Small intestine (tissue), 7 donors: ENCODE results near the gene SRD5A2. TPM values are rescaled to one million over a fixed set of nuclear protein-coding genes. Genes with fewer than 3 reads are reported as not detected.
A peak's percentile ranks its signal among the peaks of the same experiment; 100 is the strongest.

Source experiments
- DNase-seq, 2 donors: peaks; one replicate each; pipeline versions ENCODE4 v3.0.0 to v3.0.0-alpha.2; 2013
- FAIRE-seq: peaks from 2 replicates; lab custom pipeline; 2012; peaks lifted over from hg19 to GRCh38; lab: Jason Lieb, UNC
- H3K27ac ChIP-seq, 3 donors: one replicate each; pipeline ENCODE4 v1.5.1; 2013; ENCODE audit warnings: low read length in 2 of 3, mild to moderate bottlenecking in 2 of 3, control low read depth in 1 of 3, inconsistent platforms in 1 of 3, low read depth in 1 of 3, moderate library complexity in 1 of 3
- H3K27me3 ChIP-seq, 3 donors: one replicate each; pipeline ENCODE4 v1.6.1; 2013; ENCODE audit warnings: low read length in 3 of 3, inconsistent platforms in 1 of 3; ENCODE audit not compliant: control insufficient read depth in 3 of 3, insufficient read depth in 3 of 3
- H3K36me3 ChIP-seq, 3 donors: one replicate each; pipeline ENCODE4 v1.6.1; 2013; ENCODE audit warnings: low read length in 3 of 3, inconsistent platforms in 1 of 3, low read depth in 1 of 3, mild to moderate bottlenecking in 1 of 3, moderate library complexity in 1 of 3; ENCODE audit not compliant: control insufficient read depth in 3 of 3, insufficient read depth in 2 of 3
- H3K4me1 ChIP-seq, 3 donors: one replicate each; pipeline ENCODE4 v1.6.1; 2013; ENCODE audit warnings: low read length in 2 of 3, inconsistent platforms in 1 of 3, low read depth in 1 of 3, mild to moderate bottlenecking in 1 of 3, moderate library complexity in 1 of 3; ENCODE audit not compliant: control insufficient read depth in 3 of 3, insufficient read depth in 2 of 3
- H3K4me3 ChIP-seq, 3 donors: one replicate each; pipeline ENCODE4 v1.5.1; 2013; ENCODE audit warnings: low read length in 3 of 3, control low read depth in 1 of 3, inconsistent platforms in 1 of 3, low read depth in 1 of 3, mild to moderate bottlenecking in 1 of 3, moderate library complexity in 1 of 3
- H3K9me3 ChIP-seq, 2 donors: one replicate each; pipeline ENCODE4 v1.6.1; 2013; ENCODE audit warnings: low read depth in 1 of 2, low read length in 1 of 2; ENCODE audit not compliant: control insufficient read depth in 2 of 2, insufficient read depth in 1 of 2
- WGBS, 3 donors: extraction: QIAGEN DNeasy Blood & Tissue Kit; methylation state at CpG; one replicate each; pipeline ENCODE4 v1.1.7; 2013; 5-methylcytosine and 5-hydroxymethylcytosine counted together
- polyA plus RNA-seq, 4 donors: library from polyadenylated mRNA; stranded (reverse) in 3 of 4; unstranded in 1 of 4; fragments of 200-250 nt in 3 of 4; fragments of 120-200 nt in 1 of 4; gene quantifications; one replicate each; pipeline versions ENCODE4 v1.2.1 to v1.2.3, GENCODE V29; 2013
- donor health status: healthy with polysubstance abuse.
- donor health status: control.
- donor health status: control.
- donor health status: Bipolar disorder and iron deficiency.
- donor health status: healthy.

SRD5A2 gene
- polyA plus RNA-seq, 4 donors: 0.89 TPM; not detected in 3

- no peaks in the 10 kb centered on the region for H3K27me3 ChIP-seq
- H3K9me3 ChIP-seq: no peaks in the 10 kb centered on the region
- 69 to 92% (median 84%) methylated on average over 15 of the region's 15 CpGs for WGBS, 3 donors
- no peaks in the 10 kb centered on the region for H3K36me3 ChIP-seq
- H3K27ac ChIP-seq: no peak overlapping the region
- no peak overlapping the region for H3K4me3 ChIP-seq
- peaks cover 0 to 3% (median 0%) of the 10 kb centered on the region in 3 donors for H3K4me1 ChIP-seq
- DNase-seq (no peak), FAIRE-seq (no peak)
Measured at GRCh38 chr2:31526946-31527732, 53.6 kb downstream of the SRD5A2 start.

GRCh38 chr2:31525876-31526275, 54.9 kb downstream of the SRD5A2 start:
- H3K4me3 ChIP-seq: no peak overlapping the region
- peaks cover 0 to 3% (median 0%) of the 10 kb centered on the region in 3 donors for H3K4me1 ChIP-seq
- no peak overlapping the region for H3K27ac ChIP-seq
- H3K9me3 ChIP-seq: no peaks in the 10 kb centered on the region
- no peaks in the 10 kb centered on the region for H3K27me3 ChIP-seq
- H3K36me3 ChIP-seq: no peaks in the 10 kb centered on the region
- 70 to 81% (median 76%) methylated on average over 5 of the region's 5 CpGs for whole genome bisulfite sequencing, 3 donors
- DNase-seq (no peak), FAIRE-seq (no peak)

- Histone ChIP-seq H3K27me3 (no peaks in the 10 kb centered on the region), H3K36me3 (no peaks in the 10 kb centered on the region), H3K4me3 (no peak overlapping the region), H3K4me1 (peaks cover 0 to 3% (median 0%) of the 10 kb centered on the region in 3 donors), H3K9me3 (peaks cover 0 to 3% of the 10 kb centered on the region in 2 donors), H3K27ac (no peak overlapping the region)
- WGBS, 3 donors: 85 to 90% (median 90%) methylated on average over 4 of the region's 4 CpGs
- DNase-seq (no peak), FAIRE-seq (no peak)
Measured at GRCh38 chr2:31524592-31524991, 56.1 kb downstream of the SRD5A2 start.

GRCh38 chr2:31523871-31524492, 56.8 kb downstream of the SRD5A2 start:
- Histone ChIP-seq H3K4me3 (no peak overlapping the region), H3K27me3 (no peaks in the 10 kb centered on the region), H3K36me3 (no peaks in the 10 kb centered on the region), H3K27ac (no peak overlapping the region), H3K4me1 (peaks cover 0 to 3% (median 0%) of the 10 kb centered on the region in 3 donors), H3K9me3 (peaks cover 0 to 7% of the 10 kb centered on the region in 2 donors)
- WGBS, 3 donors: 20 to 30% (median 21%) methylated on average over 8 of the region's 8 CpGs
- FAIRE-seq (no peak), DNase-seq (peak; percentile 77 to 81)

- FAIRE-seq: no peak
- Histone ChIP-seq H3K4me3 (no peak overlapping the region), H3K27ac (no peak overlapping the region), H3K27me3 (no peaks in the 10 kb centered on the region), H3K4me1 (peaks cover 0 to 3% (median 0%) of the 10 kb centered on the region in 3 donors), H3K36me3 (no peaks in the 10 kb centered on the region), H3K9me3 (peaks cover 0 to 7% of the 10 kb centered on the region in 2 donors)
- 38 to 66% (median 50%) methylated on average over 4 of the region's 4 CpGs for WGBS, 3 donors
- no peak for DNase-seq
Measured at GRCh38 chr2:31522786-31523185, 58.0 kb downstream of the SRD5A2 start.

GRCh38 chr2:31517442-31518203, 63.1 kb downstream of the SRD5A2 start:
- no peak overlapping the region for H3K4me3 ChIP-seq
- 84 to 88% (median 87%) methylated on average over 7 of the region's 7 CpGs for WGBS, 3 donors
- no peak overlapping the region for H3K27ac ChIP-seq
- FAIRE-seq (no peak), DNase-seq (no peak)
- peaks cover 0 to 7% of the 10 kb centered on the region in 2 donors for H3K9me3 ChIP-seq
- no peaks in the 10 kb centered on the region for H3K36me3 ChIP-seq
- H3K27me3 ChIP-seq: no peaks in the 10 kb centered on the region
- H3K4me1 ChIP-seq: no peaks in the 10 kb centered on the region

- H3K4me3 ChIP-seq: no peak overlapping the region
- peaks cover 0 to 7% of the 10 kb centered on the region in 2 donors for H3K9me3 ChIP-seq
- no peak for FAIRE-seq
- no peak for DNase-seq
- H3K4me1 ChIP-seq: no peaks in the 10 kb centered on the region
- WGBS, 3 donors: 87 to 94% (median 90%) methylated on average over 5 of the region's 5 CpGs
- no peaks in the 10 kb centered on the region for H3K36me3 ChIP-seq
- no peak overlapping the region for H3K27ac ChIP-seq
- H3K27me3 ChIP-seq: no peaks in the 10 kb centered on the region
Measured at GRCh38 chr2:31515586-31515985, 65.2 kb downstream of the SRD5A2 start.

GRCh38 chr2:31513553-31513952, 67.2 kb downstream of the SRD5A2 start:
- H3K9me3 ChIP-seq: no peaks in the 10 kb centered on the region
- FAIRE-seq: no peak

More at GRCh38 chr2:31513553-31513952, 67.2 kb downstream of the SRD5A2 start:
- no peak for DNase-seq
- 88 to 96% (median 90%) methylated on average over 3 of the region's 3 CpGs for WGBS, 3 donors
- H3K27ac ChIP-seq: no peak overlapping the region
- no peaks in the 10 kb centered on the region for H3K27me3 ChIP-seq
- no peak overlapping the region for H3K4me3 ChIP-seq
- no peaks in the 10 kb centered on the region for H3K4me1 ChIP-seq
- H3K36me3 ChIP-seq: no peaks in the 10 kb centered on the region
